ENCODE data around the gene S100A14. TPM values are rescaled to one million over a fixed set of nuclear protein-coding genes. Genes with fewer than 3 reads are reported as not detected.

The S100A14 gene
- total RNA-seq, 1 experiment from 2014 or later = 0.63 TPM

DNA sequence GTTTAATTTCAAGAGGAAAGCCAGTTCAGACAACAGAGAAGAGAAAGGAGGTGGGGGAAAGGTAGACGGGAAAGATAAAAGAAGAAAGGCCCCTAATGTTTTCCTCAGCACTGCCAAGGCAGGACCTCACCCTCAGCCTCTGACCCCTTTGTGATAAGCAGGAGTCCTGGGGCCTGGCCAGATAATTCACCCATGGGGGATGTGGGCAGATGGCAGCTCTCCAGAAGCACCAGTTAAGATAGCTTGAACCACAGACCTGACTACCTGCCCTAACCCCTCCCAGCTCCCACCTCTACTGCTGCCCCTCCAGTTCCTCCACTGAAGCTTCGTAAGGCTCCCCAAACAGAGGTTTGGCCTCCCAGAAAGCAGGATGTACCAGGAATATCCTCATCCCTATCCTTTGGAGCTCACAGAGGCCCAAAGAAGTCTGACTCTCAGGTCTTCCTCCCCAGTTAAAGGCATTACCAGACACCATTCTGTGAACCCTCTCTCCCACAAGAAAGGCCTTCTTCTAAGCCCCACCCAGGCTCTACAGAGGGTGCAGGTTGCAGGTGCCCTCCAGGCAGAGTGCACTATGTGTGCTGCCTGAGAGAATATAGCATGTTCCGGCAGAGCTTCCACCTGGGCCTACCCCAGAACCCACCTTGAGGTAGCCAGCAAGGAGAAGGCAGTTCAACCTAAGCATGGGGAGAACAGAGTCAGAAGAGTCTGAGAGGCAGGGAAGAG, 33.2 kb upstream of the S100A14 start:
- no peaks in the 10 kb centered on the region for H4K20me1 ChIP-seq (ENCODE audit: control insufficient read depth, insufficient read depth, insufficient read length)
- no peak overlapping the region for H3K4me2 ChIP-seq (ENCODE audit: insufficient read depth, insufficient read length, low read length)
- H3K14ac ChIP-seq (ENCODE audit: insufficient read depth, low read length) = no peak overlapping the region
- no peak overlapping the region for H2BK15ac ChIP-seq (ENCODE audit: low read depth, low read length)
- no peaks in the 10 kb centered on the region for H3K23me2 ChIP-seq (ENCODE audit: insufficient read length, low read depth, low read length, poor library complexity, severe bottlenecking)
- H2AK5ac ChIP-seq (ENCODE audit: insufficient read length, low read length) = no peak overlapping the region
- H3K79me2 ChIP-seq (ENCODE audit: insufficient read depth, low read length) = no peaks in the 10 kb centered on the region
- no peak overlapping the region for H2BK12ac ChIP-seq (ENCODE audit: insufficient read length, low read depth, low read length)
- no peak for DNase-seq
- no peak overlapping the region for H4K5ac ChIP-seq (ENCODE audit: insufficient read length, low read depth, low read length)
- H3K79me1 ChIP-seq (ENCODE audit: insufficient read depth, low read depth, low read length, poor library complexity, severe bottlenecking) = no peaks in the 10 kb centered on the region
- H3K9me3 ChIP-seq (ENCODE audit: control insufficient read depth, low read depth, low read length) = no peaks in the 10 kb centered on the region
- H3K27ac ChIP-seq (ENCODE audit: insufficient read length, low read depth, low read length) = no peak overlapping the region
- TF ChIP-seq, protein P1, sequence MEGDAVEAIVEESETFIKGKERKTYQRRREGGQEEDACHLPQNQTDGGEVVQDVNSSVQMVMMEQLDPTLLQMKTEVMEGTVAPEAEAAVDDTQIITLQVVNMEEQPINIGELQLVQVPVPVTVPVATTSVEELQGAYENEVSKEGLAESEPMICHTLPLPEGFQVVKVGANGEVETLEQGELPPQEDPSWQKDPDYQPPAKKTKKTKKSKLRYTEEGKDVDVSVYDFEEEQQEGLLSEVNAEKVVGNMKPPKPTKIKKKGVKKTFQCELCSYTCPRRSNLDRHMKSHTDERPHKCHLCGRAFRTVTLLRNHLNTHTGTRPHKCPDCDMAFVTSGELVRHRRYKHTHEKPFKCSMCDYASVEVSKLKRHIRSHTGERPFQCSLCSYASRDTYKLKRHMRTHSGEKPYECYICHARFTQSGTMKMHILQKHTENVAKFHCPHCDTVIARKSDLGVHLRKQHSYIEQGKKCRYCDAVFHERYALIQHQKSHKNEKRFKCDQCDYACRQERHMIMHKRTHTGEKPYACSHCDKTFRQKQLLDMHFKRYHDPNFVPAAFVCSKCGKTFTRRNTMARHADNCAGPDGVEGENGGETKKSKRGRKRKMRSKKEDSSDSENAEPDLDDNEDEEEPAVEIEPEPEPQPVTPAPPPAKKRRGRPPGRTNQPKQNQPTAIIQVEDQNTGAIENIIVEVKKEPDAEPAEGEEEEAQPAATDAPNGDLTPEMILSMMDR (conservative IDR thresholded peaks at IDR 0.05) = no peak
- no peak overlapping the region for H3K9ac ChIP-seq (ENCODE audit: extremely low read depth, insufficient read length, low read length)
- H2BK120ac ChIP-seq (ENCODE audit: low read depth, low read length, poor library complexity, severe bottlenecking) = no peak overlapping the region
- no peak overlapping the region for H4K8ac ChIP-seq (replicated peaks; ENCODE audit: insufficient read length, low read depth, low read length)
- peaks cover 4% of the 10 kb centered on the region; the same call in 1 of the 2 replicates for H3K27me3 Mint-ChIP-seq (ENCODE audit: low read depth)
- no CpG with 5 or more reads among the region's 3 CpGs for WGBS (ENCODE audit: extremely low coverage, insufficient read length, low lambda C conversion rate)
- no peak overlapping the region; a peak in 1 of 5 replicates for H3K4me3 Mint-ChIP-seq
- H3K27me3 ChIP-seq (ENCODE audit: insufficient read depth, low read length) = no peaks in the 10 kb centered on the region
- peaks cover 12 to 25% (median 23%) of the 10 kb centered on the region in 3 experiments; a peak in 6 of 7 replicates for H3K36me3 Mint-ChIP-seq (ENCODE audit: insufficient read depth in 1 of 3, low read depth in 3 of 3)
- H4K91ac ChIP-seq (ENCODE audit: insufficient read length, low read depth, low read length) = no peak overlapping the region
- no peak overlapping the region for H3K18ac ChIP-seq (ENCODE audit: insufficient read length, low read depth, low read length)
- no peak overlapping the region for H2AFZ ChIP-seq (ENCODE audit: low read length)
- H3T11ph ChIP-seq (ENCODE audit: low read length) = no peak overlapping the region
- H3K4me1 ChIP-seq (ENCODE audit: insufficient read depth, low read length) = no peaks in the 10 kb centered on the region
- H2BK5ac ChIP-seq (ENCODE audit: insufficient read length, low read length) = no peak overlapping the region
- H3K27ac Mint-ChIP-seq = peak overlapping the region; percentile 8 to 25 (median 18); a peak in 2 of 7 replicates
- H2BK20ac ChIP-seq (ENCODE audit: low read depth, low read length, poor library complexity, severe bottlenecking) = no peak overlapping the region
- peaks cover 6% of the 10 kb centered on the region in 2 experiments for H3K4me1 Mint-ChIP-seq
- no peak overlapping the region for H3K4ac ChIP-seq (ENCODE audit: low read depth, low read length)
- no peak overlapping the region for H3K56ac ChIP-seq (ENCODE audit: insufficient read length, low read depth, low read length)
- no peaks in the 10 kb centered on the region for H3K9me3 Mint-ChIP-seq
- H3K23ac ChIP-seq (ENCODE audit: insufficient read length, low read depth, low read length) = no peak overlapping the region
